ENCODE data around the gene YOD1.

YOD1 gene

DNA sequence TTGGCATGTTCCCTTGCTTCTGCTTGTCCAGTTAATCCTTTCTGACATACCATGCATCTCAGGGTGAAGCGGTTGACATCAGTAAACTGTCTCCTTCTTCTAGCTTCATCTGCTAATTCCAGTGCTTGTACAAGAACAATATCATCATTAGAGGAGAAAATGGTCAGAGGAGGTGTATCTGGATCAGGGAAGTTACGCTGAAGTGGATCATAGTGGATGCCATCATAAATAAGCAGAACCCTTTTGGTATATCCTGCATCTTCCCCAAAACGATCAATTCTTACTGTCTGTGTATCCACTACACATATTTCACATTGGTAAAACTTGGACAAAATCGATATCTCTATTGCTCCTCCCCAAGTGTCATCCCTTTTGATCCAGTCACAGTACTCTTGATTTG lies 2.0 kb downstream of the YOD1 start:
- H2AFZ ChIP-seq (ENCODE audit: low read length) = no peak overlapping the region
- peaks cover 41% of the 10 kb centered on the region for H3K79me2 ChIP-seq (ENCODE audit: insufficient read depth, low read length)
- H3K36me3 ChIP-seq (ENCODE audit: insufficient read depth, low read length) = peaks cover 51% of the 10 kb centered on the region

DNA sequence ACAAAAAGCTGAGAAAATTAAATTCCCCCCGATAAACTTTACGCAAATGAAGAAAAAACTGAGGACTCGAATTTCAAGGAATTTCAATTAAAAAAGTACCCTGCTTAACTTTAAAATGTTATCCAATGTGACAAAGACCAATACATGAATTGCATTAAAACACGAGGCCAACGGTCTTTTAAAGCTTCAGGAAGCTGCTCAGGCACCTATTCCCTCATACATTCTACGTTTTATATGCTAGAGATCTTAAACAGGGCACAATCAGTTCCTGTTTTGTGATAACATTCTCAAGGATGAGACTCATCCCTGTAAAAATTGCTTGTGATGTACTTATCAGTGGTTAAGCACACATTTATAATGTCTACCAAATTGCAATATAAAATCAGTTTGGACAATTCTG lies 3.0 kb downstream of the YOD1 start:
- H3K27ac ChIP-seq (ENCODE audit: low read depth, low read length, poor library complexity, severe bottlenecking) = no peak overlapping the region
- peaks cover 51% of the 10 kb centered on the region for H3K36me3 ChIP-seq (ENCODE audit: insufficient read depth, low read length)
- no peaks in the 10 kb centered on the region for H3K27me3 ChIP-seq (ENCODE audit: insufficient read depth, low read length)
- H3K9me3 ChIP-seq (ENCODE audit: low read length) = no peaks in the 10 kb centered on the region
- no peak overlapping the region for H2AFZ ChIP-seq (ENCODE audit: low read length)
- H3K4me3 ChIP-seq (ENCODE audit: low read depth, low read length, poor library complexity, severe bottlenecking) = no peak overlapping the region
- H3K9me2 ChIP-seq (ENCODE audit: low read depth, low read length) = no peaks in the 10 kb centered on the region
- no peaks in the 10 kb centered on the region; the same call in 1 of the 2 replicates for H4K20me1 ChIP-seq (ENCODE audit: insufficient read depth, low read length)
- H3K4me2 ChIP-seq (ENCODE audit: low read length) = peak overlapping the region; percentile 23; the same call in 1 of the 2 replicates
- TF ChIP-seq, protein P1, sequence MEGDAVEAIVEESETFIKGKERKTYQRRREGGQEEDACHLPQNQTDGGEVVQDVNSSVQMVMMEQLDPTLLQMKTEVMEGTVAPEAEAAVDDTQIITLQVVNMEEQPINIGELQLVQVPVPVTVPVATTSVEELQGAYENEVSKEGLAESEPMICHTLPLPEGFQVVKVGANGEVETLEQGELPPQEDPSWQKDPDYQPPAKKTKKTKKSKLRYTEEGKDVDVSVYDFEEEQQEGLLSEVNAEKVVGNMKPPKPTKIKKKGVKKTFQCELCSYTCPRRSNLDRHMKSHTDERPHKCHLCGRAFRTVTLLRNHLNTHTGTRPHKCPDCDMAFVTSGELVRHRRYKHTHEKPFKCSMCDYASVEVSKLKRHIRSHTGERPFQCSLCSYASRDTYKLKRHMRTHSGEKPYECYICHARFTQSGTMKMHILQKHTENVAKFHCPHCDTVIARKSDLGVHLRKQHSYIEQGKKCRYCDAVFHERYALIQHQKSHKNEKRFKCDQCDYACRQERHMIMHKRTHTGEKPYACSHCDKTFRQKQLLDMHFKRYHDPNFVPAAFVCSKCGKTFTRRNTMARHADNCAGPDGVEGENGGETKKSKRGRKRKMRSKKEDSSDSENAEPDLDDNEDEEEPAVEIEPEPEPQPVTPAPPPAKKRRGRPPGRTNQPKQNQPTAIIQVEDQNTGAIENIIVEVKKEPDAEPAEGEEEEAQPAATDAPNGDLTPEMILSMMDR (IDR thresholded peaks at IDR 0.05; ENCODE audit: low read length) = no peak
- TF ChIP-seq EZH2 (IDR thresholded peaks at IDR 0.05; ENCODE audit: borderline replicate concordance, low read length) = no peak
- no peak overlapping the region for H3K9ac ChIP-seq (ENCODE audit: low read length)
- peaks cover 41% of the 10 kb centered on the region for H3K79me2 ChIP-seq (ENCODE audit: insufficient read depth, low read length)
- peaks cover 53% of the 10 kb centered on the region for H3K4me1 ChIP-seq (ENCODE audit: insufficient read depth, low read length, severe bottlenecking)
- H3F3A ChIP-seq (ENCODE audit: insufficient read depth, low read length) = peaks cover 5% of the 10 kb centered on the region; the same call in 1 of the 2 replicates

More for the DNA sequence above, 2.0 kb downstream of the YOD1 start:
- H3K4me1 ChIP-seq (ENCODE audit: insufficient read depth, low read length, severe bottlenecking) = peaks cover 61% of the 10 kb centered on the region
- no peaks in the 10 kb centered on the region for H3K9me2 ChIP-seq (ENCODE audit: low read depth, low read length)
- H3K9me3 ChIP-seq (ENCODE audit: low read length) = no peaks in the 10 kb centered on the region
- no peaks in the 10 kb centered on the region for H3K27me3 ChIP-seq (ENCODE audit: insufficient read depth, low read length)
- TF ChIP-seq, protein P1 (IDR thresholded peaks at IDR 0.05; ENCODE audit: low read length) = no peak
- no peak for TF ChIP-seq EZH2 (IDR thresholded peaks at IDR 0.05; ENCODE audit: borderline replicate concordance, low read length)
- no peak overlapping the region for H3K27ac ChIP-seq (ENCODE audit: low read depth, low read length, poor library complexity, severe bottlenecking)
- H4K20me1 ChIP-seq (ENCODE audit: insufficient read depth, low read length) = no peaks in the 10 kb centered on the region; the same call in 1 of the 2 replicates
- H3K4me2 ChIP-seq (ENCODE audit: low read length) = peak overlapping the region; percentile 91
- H3F3A ChIP-seq (ENCODE audit: insufficient read depth, low read length) = peaks cover 5% of the 10 kb centered on the region; the same call in 1 of the 2 replicates
- H3K9ac ChIP-seq (ENCODE audit: low read length) = no peak overlapping the region; the same call in 1 of the 2 replicates
- peak overlapping the region; percentile 96 for H3K4me3 ChIP-seq (ENCODE audit: low read depth, low read length, poor library complexity, severe bottlenecking)

DNA sequence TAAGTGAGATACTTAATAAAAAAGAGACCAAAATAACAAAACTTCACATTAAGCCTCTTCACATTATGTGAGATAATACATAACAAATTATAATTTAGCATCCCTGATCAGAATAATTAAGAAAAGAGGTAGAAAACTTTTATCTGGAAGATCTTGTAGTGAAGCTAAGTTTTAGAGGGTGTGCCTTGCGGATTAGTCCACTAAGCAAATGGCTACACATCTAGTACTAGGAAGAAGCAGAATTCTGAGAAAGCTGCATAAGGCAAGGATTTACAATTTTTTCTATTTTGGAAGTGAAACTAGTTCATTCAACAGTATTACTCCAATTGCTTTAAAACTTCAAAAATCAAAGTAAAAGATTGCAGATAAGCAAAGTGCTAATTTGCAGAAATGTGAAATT lies 3.5 kb downstream of the YOD1 start:
- Histone ChIP-seq H3F3A (ENCODE audit: insufficient read depth, low read length) (peaks cover 5% of the 10 kb centered on the region; the same call in 1 of the 2 replicates), H3K4me2 (ENCODE audit: low read length) (peak overlapping the region; percentile 1; the same call in 1 of the 2 replicates), H3K27ac (ENCODE audit: low read depth, low read length, poor library complexity, severe bottlenecking) (no peak overlapping the region), H3K9ac (ENCODE audit: low read length) (no peak overlapping the region), H4K20me1 (ENCODE audit: insufficient read depth, low read length) (no peaks in the 10 kb centered on the region; the same call in 1 of the 2 replicates), H3K27me3 (ENCODE audit: insufficient read depth, low read length) (no peaks in the 10 kb centered on the region), H3K79me2 (ENCODE audit: insufficient read depth, low read length) (peaks cover 41% of the 10 kb centered on the region), H3K4me1 (ENCODE audit: insufficient read depth, low read length, severe bottlenecking) (peaks cover 52% of the 10 kb centered on the region), H3K4me3 (ENCODE audit: low read depth, low read length, poor library complexity, severe bottlenecking) (no peak overlapping the region), H3K9me3 (ENCODE audit: low read length) (no peaks in the 10 kb centered on the region), H3K9me2 (ENCODE audit: low read depth, low read length) (no peaks in the 10 kb centered on the region), H2AFZ (ENCODE audit: low read length) (no peak overlapping the region), H3K36me3 (ENCODE audit: insufficient read depth, low read length) (peaks cover 51% of the 10 kb centered on the region)
- TF ChIP-seq, protein P1 (IDR thresholded peaks at IDR 0.05; ENCODE audit: low read length) = no peak
